Bronchus fibroblast of lung (primary cell): ENCODE results near the gene DGKD. TPM values are rescaled to one million over a fixed set of nuclear protein-coding genes. Genes with fewer than 3 reads are reported as not detected.

Experiments used
- total RNA-seq: library from RNA; depleted of rRNA; stranded (reverse); fragments of >200 nt; gene quantifications from 2 replicates; pipeline ENCODE4 v1.2.3, GENCODE V29; 2015

DGKD gene
- 6.4 and 6.8 TPM in 2 replicates for total RNA-seq

GRCh38 chr2:233353769-233354499 is at the start of gene DGKD:
Gene DGKD (plus strand): TSS chr2:233354494. CDS start chr2:233354519, 25 bp downstream.

GRCh38 chr2:233307565-233307964 is 46.7 kb upstream of the DGKD start, which contains the start of gene SAG:
Gene SAG (plus strand): TSS chr2:233307816. CDS start chr2:233309190, 1,374 bp downstream.

Other genes with a start within 250 kb of the DGKD start
- 14.3 and 16.4 TPM in 2 replicates for gene ATG16L1, start 102.8 kb upstream of the DGKD start, total RNA-seq
- not detected in 2 replicates for gene SAG, start 46.7 kb upstream of the DGKD start, total RNA-seq
- 15.5 and 21.0 TPM in 2 replicates for gene USP40, start 212.3 kb downstream of the DGKD start, total RNA-seq